Activated T-cell treated with anti-CD3 and anti-CD28 coated beads for 1 hour (primary cell): ENCODE data around the gene MBD5.

Experiments used
- DNase-seq: peaks from one replicate; pipeline ENCODE4 v3.0.0-alpha.2; 2020; ENCODE audit warnings: low read depth

The MBD5 gene

DNA sequence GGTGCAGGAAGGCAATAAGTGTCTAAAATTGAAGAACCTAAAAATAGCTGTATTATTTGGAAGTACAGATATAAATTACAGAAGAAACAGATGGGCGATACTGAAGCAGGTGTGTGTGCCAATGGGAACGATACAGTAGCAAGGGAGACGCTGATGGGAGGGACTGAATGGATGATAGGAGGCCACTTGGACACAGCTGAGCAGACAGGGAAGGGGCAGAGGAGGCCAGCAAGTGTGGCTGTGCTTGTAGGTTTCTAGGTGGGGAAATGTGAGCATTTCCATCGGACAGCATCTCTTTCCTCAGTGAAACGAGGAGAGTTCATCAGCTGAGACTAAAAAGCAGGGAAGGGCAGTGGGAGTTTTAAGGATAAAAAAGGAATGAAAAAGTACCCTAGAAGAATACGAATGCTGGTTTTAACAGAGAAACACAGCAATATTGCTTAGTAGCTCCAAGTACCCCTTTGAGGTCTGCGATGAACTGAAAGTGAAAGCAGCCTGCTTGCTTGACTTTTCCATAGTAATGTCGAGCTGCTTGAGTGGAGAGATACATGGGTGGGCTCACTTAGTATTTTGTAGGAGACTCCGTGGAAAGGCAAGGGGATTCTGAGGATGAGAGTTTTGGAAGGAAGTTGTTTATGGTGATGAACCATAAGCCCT lies 531.9 kb downstream of the MBD5 start:
- DNase-seq, result no peak

DNA sequence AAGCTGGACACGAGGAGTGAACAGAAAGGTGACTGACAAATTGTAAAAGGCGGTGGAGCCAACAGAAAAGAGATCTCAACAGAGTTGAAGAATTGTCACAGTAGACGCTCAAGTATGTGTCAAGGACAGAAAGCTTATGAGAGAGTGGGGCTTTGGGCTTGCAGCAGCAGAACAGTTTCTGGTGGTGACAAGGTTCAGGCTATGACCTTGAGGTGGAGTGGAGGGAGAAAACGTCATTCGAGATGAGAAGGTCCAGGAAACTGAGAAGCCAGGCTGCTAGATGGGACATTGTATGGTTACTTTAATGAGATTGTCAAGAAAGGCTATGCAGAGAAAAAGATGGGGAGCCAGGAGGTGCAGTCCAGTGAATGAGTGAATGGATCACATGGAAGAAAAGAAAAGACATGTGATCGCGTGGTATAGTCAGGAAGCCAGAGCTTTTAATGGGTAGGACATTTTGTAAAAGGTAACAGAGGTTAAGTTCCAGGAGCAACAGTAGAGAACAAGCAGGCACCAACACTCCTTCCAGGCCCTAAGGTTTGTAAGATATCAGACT lies 532.5 kb downstream of the MBD5 start:
- no peak for DNase-seq

DNA sequence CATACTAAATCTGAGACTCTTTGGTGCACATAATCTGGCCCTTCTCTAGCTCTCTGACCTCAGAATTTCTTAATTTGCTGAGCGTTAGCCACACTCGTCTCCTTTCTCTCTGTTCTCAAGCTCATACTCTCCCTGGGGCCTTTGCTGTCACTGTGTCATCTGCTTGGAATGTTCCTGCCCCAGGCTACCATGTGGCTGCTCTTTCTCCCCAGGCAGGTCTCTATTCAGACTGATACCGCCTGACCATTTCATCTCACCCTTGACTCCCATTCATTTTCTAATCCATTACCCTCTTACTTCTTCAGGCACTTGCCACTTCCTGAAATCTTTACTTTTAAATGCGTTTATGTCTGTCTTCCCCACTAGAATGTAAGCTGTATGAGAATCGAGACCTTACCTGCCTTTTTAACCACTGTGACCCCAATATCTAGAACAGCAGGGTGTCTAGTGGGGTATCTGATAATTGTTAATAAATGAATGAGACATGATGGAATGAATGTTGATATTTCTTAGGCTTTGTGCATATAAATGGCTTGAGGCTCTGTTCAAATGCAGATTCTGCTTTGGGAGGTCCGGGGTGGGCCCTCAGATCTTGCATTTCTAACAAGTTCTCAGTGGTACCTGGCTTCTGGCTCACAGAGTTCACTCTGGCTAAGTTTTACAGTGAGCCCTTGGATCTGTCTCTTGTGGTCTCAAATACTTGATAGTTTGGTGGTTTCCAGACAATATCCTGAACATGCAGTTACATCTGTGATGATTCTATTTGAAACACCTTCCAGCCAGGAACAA lies 533.8 kb downstream of the MBD5 start:
- DNase-seq, result no peak

DNA sequence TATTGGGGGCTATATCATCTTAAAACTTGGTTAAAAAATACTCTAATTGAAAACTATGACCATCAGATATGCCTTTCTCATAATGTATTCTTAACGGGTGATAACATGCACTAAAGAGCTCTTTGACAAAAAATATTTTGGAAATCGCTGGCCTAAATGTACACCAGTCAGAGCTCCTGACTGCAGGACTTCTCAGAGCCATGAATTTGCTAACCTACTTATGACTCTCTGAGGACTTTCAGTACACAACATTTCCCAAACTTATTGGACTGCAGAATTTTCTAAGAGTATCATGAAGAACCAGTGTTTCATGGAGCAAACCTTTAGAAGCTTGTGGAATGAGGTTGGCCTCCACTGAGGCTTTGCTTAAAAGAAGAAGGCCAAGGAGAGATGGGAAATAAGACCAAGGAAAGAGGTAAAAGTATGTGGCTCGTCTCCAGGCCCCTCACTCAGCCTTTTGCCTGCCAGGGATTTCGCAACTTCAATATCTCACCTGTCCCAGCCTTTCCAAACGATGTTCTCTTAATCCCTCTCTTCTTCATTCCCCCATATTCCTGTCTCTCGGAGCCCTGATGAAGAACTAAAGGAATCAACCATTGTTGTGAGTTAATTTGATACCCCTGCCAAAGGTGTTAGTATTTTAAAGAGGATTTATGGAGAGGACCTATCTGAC lies 534.9 kb downstream of the MBD5 start:
- no peak for DNase-seq

DNA sequence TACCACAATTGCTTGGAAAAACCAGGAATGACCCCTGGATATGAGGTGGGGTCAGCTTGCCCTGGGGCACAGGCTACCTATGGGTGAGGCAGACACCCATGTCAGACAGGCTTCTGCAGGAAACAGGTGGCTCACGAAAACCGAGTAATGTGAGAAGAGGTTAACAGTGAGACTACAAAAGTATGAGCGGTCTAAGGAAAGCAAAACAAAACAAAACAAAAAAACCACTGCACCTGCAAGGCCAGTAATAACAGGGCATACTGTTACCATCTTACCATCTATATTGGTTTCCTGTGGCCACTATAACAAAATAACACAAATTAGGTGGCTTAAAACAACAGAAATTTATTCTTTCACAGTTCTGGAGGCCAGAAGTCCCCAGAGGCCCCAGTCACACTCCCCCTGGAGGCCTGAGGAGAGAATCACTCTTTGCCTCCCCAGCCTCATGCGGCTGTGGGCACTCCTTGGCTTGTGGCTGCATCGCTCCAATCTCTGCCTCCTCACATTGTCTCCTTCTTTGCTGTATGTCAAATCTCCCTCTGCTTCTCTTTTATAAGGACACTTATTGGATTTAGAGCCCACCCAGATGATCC lies 537.0 kb downstream of the MBD5 start:
- DNase-seq, result no peak

DNA sequence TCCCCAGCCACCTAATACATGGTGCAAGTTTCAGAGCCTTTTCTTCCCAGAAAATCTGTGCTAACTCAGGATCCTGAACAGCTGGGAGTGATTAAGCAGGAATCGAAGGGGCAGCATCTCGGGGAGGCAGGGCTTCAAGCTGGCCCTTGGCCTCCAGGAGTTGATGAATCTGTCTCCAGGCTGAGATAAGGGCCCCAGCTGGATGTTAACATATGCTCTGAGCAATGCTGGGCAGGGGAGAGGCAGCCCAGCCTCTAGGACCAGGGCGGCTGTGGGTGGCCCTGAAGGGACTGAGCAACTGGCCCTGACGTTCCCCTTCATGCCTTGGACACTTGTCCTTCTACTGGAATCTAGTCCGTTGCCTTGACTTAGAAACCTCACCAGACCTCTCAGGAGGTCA lies 539.6 kb downstream of the MBD5 start:
- no peak for DNase-seq

DNA sequence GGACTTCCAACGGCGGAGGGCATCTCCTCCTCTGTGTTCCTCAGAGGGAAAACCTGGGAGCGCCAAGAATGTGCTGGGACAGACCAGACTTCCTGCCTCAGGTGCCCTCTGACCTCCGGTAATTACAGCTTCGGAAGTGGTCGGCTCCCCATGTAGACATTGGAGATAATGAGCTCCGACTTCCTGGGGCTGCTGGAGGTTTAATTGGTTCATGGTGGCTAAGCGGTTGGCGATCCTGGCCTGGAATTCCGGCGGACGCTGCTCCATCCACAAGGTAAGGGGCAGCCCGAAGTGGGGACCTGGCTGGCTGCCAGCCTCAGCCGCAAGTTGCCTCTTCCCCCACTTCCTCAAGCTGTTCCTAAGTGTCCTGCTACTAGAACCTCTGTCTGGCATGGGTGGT lies 540.5 kb downstream of the MBD5 start:
- no peak for DNase-seq

DNA sequence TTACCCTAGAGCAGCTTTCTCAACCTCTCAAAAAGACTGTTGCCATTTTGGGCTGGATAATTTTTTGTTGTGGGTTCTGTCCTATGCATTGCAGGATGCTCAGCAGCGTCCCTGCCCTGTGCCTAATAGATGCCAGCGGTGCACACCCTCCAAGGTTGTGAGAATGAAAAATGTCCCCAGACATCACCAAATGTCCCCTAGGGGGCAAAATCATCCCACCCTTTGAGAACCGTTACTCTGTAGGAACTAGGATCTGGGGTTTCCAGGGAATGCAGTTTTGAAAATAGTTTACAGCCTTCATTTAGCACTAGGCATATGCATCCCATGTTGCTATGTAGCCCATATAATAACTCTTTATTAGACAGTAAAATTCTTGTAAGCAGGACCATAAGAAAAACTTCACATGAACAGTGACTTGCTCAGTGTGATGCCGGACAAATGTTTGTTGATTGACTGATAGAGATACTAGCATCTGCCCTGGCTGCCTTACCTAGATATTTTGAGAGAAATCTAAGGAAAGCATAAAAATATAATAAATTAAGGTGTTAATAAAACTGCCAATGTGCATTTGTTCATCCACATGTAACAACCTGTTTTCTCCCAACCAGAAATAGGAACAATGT lies 544.5 kb downstream of the MBD5 start:
- no peak for DNase-seq
